ENCODE results near the gene FADS3.

- TF ChIP-seq CBX2 (IDR thresholded peaks at IDR 0.05; ENCODE audit: insufficient read depth, low read length, poor library complexity, severe bottlenecking) = no peak
- TF ChIP-seq ZNF717 (CRISPR knock-in tag; IDR thresholded peaks at IDR 0.05) = no peak
- no peak for TF ChIP-seq SIX5 (IDR thresholded peaks at IDR 0.05; ENCODE audit: borderline replicate concordance in 1 of 2, insufficient read depth in 1 of 2, low read depth in 1 of 2, low read length in 2 of 2)
- no peak for TF ChIP-seq RNF2 (IDR thresholded peaks at IDR 0.05)
- TF ChIP-seq RHOXF2B (CRISPR knock-in tag; conservative IDR thresholded peaks at IDR 0.05) = no peak
- no peak for TF ChIP-seq FOXM1 (IDR thresholded peaks at IDR 0.05; ENCODE audit: low read depth)
- no peak for TF ChIP-seq FOXM1 (CRISPR knock-in tag; IDR thresholded peaks at IDR 0.05; ENCODE audit: low read depth)
- no peak for TF ChIP-seq ZFP36 (IDR thresholded peaks at IDR 0.05; ENCODE audit: low read depth, low read length, partially characterized antibody)
- TF ChIP-seq, protein P1, sequence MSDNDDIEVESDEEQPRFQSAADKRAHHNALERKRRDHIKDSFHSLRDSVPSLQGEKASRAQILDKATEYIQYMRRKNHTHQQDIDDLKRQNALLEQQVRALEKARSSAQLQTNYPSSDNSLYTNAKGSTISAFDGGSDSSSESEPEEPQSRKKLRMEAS (CRISPR knock-in tag; IDR thresholded peaks at IDR 0.05) = no peak
- TF ChIP-seq RBFOX2 (IDR thresholded peaks at IDR 0.05; ENCODE audit: low read depth, low read length) = no peak
- no peak for TF ChIP-seq DDX20 (tag; IDR thresholded peaks at IDR 0.05; ENCODE audit: low read depth)
- no peak for TF ChIP-seq ARNT (IDR thresholded peaks at IDR 0.05)
These were observed 12.5 kb upstream of the FADS3 start for GRCh38 chr11:61903845-61904244.

Data from K562 (cell line).